Midbrain (tissue), 1 donor: ENCODE data around the gene CLCA1.
A peak's percentile ranks its signal among the peaks of the same experiment; 100 is the strongest.

Source experiments
- DNase-seq: peaks from one replicate; lab custom pipeline; 2025; lab: John Stamatoyannopoulos, UW

The CLCA1 gene

GRCh38 chr1:86468501-86468977 is at the start of gene CLCA1:
CLCA1 (plus strand) TSS chr1:86468927; CDS start chr1:86468972, 45 bp downstream.
- DNase-seq: no peak

DNA sequence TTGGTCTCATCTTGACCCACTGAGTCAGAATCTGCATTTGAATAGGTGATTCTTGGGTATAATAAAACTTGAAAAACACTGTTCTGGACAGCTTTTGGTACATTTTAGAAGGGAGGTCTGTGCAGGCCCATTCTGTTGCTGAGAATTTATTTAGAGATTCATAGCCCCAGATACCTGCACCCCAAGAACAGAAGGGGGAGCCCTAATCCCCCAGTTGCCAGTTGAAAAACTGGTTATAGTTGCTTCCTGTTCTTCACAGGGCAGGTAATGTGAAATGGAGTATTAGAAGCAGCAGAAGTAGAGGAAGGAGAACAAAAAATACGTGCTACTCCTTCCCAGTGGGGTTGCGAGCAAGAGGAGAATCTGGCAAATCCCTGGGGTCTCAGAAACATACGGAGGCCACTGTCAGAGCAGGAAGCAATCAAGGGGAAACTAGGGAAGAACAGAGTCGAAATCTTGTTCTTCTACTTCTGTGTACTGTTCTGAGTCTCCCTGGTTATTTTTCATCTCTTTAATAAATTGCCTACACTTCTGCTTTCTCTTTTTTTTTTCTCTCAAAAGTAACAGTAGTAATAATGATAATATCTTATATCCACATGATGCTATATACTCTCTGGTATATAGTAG is 49.3 kb upstream of the CLCA1 start:
- DNase-seq: peak; percentile 44

GRCh38 chr1:86421601-86422280 is 47.0 kb upstream of the CLCA1 start:
- DNase-seq: no peak

GRCh38 chr1:86423473-86423872 is 45.3 kb upstream of the CLCA1 start:
- no peak for DNase-seq

- DNase-seq: no peak
These were observed 44.9 kb upstream of the CLCA1 start, which contains the start of gene CLCA2 for GRCh38 chr1:86423873-86424272. CLCA2 (plus strand) TSS chr1:86424171; CDS start chr1:86424248, 77 bp downstream.

DNA sequence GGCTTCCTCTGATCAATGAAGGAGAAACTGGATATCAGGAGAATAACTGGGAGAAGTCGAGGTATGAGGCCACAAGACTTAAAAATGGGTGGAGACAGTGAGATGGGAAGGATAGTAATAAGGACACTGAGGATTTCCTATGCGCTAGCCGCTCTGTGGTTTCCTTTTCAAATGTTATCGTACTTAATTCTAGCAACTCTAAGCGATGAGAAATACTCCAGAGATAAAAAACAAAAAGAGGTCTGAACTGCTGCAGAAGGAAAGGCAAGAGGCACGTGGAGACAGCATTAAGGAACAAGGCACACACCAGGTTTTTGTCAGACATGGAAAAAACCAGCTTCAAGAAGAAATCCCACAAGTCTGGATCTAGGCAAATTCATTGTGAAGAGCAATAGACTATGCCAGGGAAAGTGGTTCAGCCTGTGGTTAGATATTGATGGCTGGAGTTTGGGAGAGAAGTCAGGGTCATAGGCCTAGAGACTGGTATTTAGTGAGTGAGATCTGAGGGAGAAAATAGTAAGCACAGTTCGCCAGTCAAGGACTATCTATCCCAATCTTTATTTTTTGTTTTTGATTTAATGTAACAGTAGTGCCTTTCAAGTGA is 39.5 kb upstream of the CLCA1 start:
- DNase-seq: no peak

DNA sequence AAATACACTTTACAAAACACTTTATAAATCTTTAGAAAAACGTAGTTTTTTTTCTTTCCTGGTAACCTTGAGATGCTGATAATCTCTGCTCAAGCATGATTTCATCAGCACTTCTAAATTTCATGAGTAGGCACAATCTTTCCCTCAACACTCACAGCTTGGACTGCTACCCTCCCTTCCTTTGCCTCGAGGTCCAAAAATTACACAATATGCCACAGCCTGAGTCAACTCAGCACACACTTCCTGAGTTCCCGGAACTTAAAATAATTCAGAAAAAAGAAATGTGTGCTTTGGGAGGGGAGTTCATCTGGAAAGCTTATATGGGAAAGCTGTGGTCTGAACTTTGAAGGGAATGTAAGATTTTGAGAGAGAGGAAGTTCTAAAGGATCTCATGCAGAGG is 38.9 kb upstream of the CLCA1 start:
- no peak for DNase-seq

DNA sequence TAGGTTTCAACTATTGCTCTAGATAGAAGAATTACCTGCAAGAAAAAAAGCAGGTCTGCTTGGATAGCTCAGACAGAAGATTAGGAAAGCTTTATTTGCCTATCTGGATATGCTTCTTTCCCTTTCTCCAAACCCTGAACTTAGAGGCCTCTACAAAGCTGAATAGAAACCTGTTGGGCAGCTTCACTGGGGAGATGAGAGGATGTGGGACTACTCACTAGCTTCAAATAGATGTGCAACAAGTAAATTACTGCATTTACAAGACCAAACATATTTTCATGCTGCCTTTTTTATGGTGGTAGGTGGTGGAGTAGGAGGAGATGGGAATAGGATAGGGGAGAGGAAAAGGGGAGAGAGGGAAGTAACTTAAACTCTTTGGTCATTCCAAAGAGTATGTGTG is 38.4 kb upstream of the CLCA1 start:
- DNase-seq: no peak

GRCh38 chr1:86434059-86434458 is 34.7 kb upstream of the CLCA1 start:
- DNase-seq: no peak

- DNase-seq: no peak
These were observed 33.4 kb upstream of the CLCA1 start for GRCh38 chr1:86435327-86435726.

GRCh38 chr1:86436041-86436440 is 32.7 kb upstream of the CLCA1 start:
- DNase-seq: no peak

DNA sequence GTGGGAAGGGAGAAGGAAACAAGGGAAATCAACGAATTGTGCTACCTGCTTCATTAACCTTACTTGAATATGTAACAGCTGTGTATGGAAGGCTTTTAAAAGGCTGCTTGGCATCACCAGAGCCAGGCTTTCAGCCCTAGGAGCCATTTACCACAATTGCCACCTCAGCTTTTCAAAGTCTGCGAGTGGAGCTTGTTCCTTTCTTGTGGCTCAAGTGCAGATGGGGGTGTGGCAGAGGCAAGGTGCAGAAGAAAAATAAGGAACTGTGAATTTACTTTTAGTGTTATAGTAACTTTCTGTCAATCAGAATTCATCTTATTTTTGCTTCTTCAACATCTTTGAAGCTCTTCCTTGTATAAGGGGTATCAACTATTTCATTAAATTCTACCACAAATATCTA is 27.1 kb upstream of the CLCA1 start:
- DNase-seq: no peak

DNA sequence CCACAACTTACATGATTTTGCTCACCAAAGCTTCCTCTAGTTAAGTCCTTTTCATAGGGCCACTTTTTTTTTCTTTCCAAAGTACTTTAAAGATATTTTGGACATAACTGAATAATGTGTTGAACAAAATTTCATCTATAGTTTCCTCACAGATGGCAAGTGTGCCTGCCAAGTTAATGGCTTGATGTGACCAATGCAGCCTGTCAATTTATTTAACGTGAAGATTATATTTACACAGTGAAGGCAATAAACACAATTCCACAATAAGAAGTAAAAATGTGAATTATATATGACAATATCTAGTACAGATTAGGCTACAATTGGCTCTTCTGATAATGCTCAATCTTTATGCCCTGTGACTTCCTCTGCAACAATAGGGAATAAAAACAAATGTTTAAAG is 26.7 kb upstream of the CLCA1 start:
- no peak for DNase-seq

GRCh38 chr1:86445919-86446318 is 22.8 kb upstream of the CLCA1 start:
- no peak for DNase-seq

DNA sequence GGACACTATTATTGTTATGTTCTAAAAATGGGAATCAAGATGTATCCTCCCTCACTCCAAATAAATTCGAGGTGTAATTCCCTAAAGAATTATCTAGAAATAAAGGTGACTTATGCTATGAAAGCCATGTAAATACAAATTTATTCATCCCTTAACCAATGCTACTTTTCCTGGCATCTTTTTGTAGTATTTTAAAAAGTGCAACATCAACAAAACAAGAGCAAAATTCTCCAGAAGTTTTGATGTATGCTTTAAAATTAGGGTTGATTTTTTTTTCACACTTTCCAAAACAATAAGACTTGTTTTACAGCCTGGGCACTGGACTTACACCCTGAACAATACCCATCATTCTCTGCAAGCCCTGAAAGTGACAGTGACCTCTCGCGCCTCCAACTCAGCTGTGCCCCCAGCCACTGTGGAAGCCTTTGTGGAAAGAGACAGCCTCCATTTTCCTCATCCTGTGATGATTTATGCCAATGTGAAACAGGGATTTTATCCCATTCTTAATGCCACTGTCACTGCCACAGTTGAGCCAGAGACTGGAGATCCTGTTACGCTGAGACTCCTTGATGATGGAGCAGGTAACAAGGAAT is 21.4 kb upstream of the CLCA1 start:
- peak; percentile 76 for DNase-seq

DNA sequence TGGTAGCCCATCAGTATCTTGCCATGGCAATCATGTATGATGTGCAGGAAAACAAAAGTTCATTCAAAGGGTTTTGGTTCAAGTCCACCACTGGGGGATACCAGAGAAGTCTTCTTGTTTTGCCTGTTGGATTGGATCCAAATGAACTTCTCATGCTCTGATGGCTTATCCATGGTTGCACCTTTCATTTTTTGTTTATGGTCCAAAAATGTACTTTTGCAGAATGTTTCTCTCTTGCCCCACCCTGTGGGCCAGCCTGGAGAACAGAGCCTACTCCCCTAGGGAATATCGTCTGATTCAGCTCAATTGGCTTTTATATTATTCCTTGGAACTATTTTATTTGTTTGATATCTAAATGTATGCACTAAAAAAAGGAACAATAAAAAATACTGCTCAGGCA is 20.1 kb upstream of the CLCA1 start:
- no peak for DNase-seq

- no peak for DNase-seq
These were observed 19.6 kb upstream of the CLCA1 start for GRCh38 chr1:86449103-86449502.

DNA sequence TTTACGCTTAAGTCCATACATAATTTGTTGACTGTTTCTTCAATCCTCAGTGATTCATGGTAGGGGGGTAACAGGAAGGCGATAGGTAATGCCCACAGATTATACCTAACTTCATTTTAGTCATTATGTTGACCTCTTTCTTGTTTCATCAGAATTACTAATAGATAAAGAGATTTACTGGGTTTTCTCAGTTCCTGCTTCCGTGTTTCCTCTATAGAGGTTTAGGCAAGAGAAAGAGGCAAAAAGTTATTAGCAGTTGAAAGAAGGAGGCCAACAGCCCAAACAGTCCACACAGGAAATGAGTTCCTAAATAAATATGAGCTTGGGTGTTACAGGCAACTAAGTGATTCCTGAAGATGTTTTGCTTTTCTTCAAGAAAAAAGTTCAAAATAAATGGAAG is 17.9 kb upstream of the CLCA1 start:
- no peak for DNase-seq

DNA sequence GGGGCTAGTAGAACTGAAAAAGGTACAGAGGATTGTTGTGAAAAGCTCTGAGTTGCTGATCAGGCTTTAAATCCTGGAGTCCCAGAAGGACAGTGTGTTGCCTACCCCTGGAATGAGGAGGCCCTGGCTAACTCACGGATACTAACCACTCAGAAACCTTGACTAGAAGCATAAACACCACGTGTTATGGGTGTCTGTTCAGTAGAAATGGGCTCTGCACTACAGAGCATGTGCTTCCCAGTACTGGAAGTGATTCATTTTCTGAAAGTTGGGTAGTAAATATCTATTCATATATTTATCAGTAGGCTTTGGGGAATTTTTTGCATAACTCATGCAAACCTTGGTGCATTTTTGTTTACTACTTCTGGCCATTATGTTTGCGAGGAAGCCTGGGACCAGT is 15.1 kb upstream of the CLCA1 start:
- DNase-seq: no peak

GRCh38 chr1:86455073-86455472 is 13.7 kb upstream of the CLCA1 start:
- DNase-seq: no peak

DNA sequence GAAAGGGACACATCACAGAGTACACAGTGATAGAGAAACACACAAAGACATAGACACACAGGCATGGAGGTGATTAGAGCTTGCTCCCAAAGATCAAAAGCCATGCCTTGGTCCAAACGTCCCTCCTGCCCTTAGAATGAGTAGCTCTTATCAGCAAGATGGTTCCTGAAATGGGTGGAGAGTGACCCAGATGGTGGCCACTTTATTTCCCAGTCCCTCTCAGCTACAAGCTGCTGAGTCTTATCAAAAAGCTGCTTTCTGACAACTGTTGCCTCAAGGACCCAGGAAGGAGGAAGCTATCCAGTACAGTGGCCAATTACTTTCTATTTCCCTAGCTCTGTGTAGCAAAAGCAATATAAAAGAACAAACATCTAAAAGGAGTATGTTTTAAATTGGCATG is 7.7 kb upstream of the CLCA1 start:
- no peak for DNase-seq

GRCh38 chr1:86461482-86461881 is 7.2 kb upstream of the CLCA1 start:
- no peak for DNase-seq

DNA sequence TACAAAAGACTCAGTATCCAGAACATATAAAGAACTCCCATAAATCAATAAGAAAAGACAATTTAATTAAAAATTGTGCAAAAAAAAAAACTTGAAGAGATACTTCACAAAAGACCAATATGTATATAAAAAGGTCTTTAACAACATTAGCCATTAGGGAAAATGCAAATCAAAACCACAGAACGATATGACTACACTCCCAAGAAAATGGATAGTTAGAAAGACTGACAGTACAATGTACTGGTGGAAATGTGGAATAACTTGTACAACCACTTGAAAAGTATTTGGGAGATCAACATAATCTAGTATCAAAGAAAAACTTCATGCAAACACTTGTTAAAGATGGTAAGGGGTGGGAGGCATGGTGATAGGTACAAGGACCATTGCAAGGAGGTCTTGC is 3.9 kb upstream of the CLCA1 start:
- DNase-seq: no peak
